Measurements from ENCODE around the gene CD70.
"Not testable (repeated sequence)": the region's sequence is repeated elsewhere in the genome, so short reads cannot be mapped to it uniquely, and the experiment has no call there.

Gene CD70

GRCh38 chr19:6568816-6569215 lies 22.1 kb downstream of the CD70 start:
- no peak for DNase-seq

- no peak for DNase-seq
Measured at GRCh38 chr19:6568010-6568526, 22.9 kb downstream of the CD70 start.

- DNase-seq = not testable (repeated sequence)
Measured at GRCh38 chr19:6566727-6567126, 24.2 kb downstream of the CD70 start.

- no peak for DNase-seq
Measured at GRCh38 chr19:6564393-6564792, 26.6 kb downstream of the CD70 start.

- DNase-seq = not testable (repeated sequence)
Measured at GRCh38 chr19:6562437-6562836, 28.5 kb downstream of the CD70 start.

- no peak for DNase-seq
Measured at GRCh38 chr19:6556480-6557195, 34.3 kb downstream of the CD70 start.

- no peak for DNase-seq
Measured at GRCh38 chr19:6556043-6556449, 34.9 kb downstream of the CD70 start.

GRCh38 chr19:6551607-6552450 lies 39.1 kb downstream of the CD70 start:
- DNase-seq = no peak

GRCh38 chr19:6551091-6551490 lies 39.9 kb downstream of the CD70 start:
- DNase-seq = no peak

- DNase-seq = not testable (repeated sequence)
Measured at GRCh38 chr19:6550679-6551078, 40.3 kb downstream of the CD70 start.

- DNase-seq = no peak
Measured at GRCh38 chr19:6543866-6544347, 47.0 kb downstream of the CD70 start.

GRCh38 chr19:6540918-6541689 lies 49.8 kb downstream of the CD70 start:
- DNase-seq = no peak

GRCh38 chr19:6539514-6539913 lies 51.4 kb downstream of the CD70 start:
- DNase-seq = no peak
